K562 (cell line): ENCODE measurements around the gene AANAT. TPM values are rescaled to one million over a fixed set of nuclear protein-coding genes. Genes with fewer than 3 reads are reported as not detected.
A peak's percentile ranks its signal among the peaks of the same experiment; 100 is the strongest.

Experiments
- ATAC-seq: fragments of 200-7000 bp; cut with Tn5 transposase; 3 replicates; pipeline ENCODE4 v1.9.1; 2020; ENCODE audit warnings: moderate library complexity
- BruUV-seq: library from RNA; stranded (reverse); fragments of 400-500 nt; replicated peaks from 2 replicates; lab custom pipeline; 2021; lab: Mats Ljungman, UMichigan
- CTCF ChIA-PET: fragments of 300-600 bp; formaldehyde crosslinking; extraction: SDS; loops from one replicate; lab custom pipeline; 2021; ENCODE audit warnings: low intra/inter-chr PET ratio; lab: Yijun Ruan, JAX
- POLR2A ChIA-PET: fragments of 300-600, 350-650 bp; sonication (Branson Sonifier 250); formaldehyde crosslinking; extraction: SDS; loops from one replicate; lab custom pipeline; 2021; ENCODE audit warnings: antibody characterized with exemption, inconsistent platforms; lab: Yijun Ruan, JAX
- DNase-seq, 4 experiments: peaks; one replicate each; pipeline versions ENCODE4 v3.0.0 to v3.0.0-alpha.2; 2011 to 2018; ENCODE audit warnings: low spot score in 3 of 4, mixed read lengths in 3 of 4; ENCODE audit errors: extremely low read depth in 1 of 4
- FAIRE-seq: peaks from 2 replicates; lab custom pipeline; 2011; peaks lifted over from hg19 to GRCh38; lab: Jason Lieb, UNC
- H2AFZ ChIP-seq: 2 replicates; pipeline ENCODE4 v1.6.0; 2011; ENCODE audit warnings: low read depth, low read length, control low read depth, inconsistent platforms
- H3K27ac ChIP-seq: fragments of 200-600 bp; 3 replicates; pipeline ENCODE4 v1.8.0; 2011; ENCODE audit warnings: low read depth, mild to moderate bottlenecking, control low read depth, inconsistent platforms, low read length, moderate library complexity, mixed read lengths; ENCODE audit errors: extremely low read depth
- H3K27me3 ChIP-seq, 2 experiments: fragments of 300-600 bp in 1 of 2; 2 replicates in 1 of 2; 3 replicates in 1 of 2; pipeline versions ENCODE4 v1.6.0 to v1.8.0; 2011; ENCODE audit warnings: inconsistent platforms in 2 of 2, low read length in 2 of 2, mild to moderate bottlenecking in 1 of 2, mixed read lengths in 1 of 2, moderate library complexity in 1 of 2; ENCODE audit not compliant: control insufficient read depth in 2 of 2, insufficient read depth in 2 of 2
- H3K36me3 ChIP-seq: fragments of 300-600 bp; 3 replicates; pipeline ENCODE4 v1.8.0; 2011; ENCODE audit warnings: mild to moderate bottlenecking, low read length, inconsistent platforms; ENCODE audit not compliant: control insufficient read depth, insufficient read depth
- H3K4me1 ChIP-seq, 2 experiments: fragments of 200-600 bp in 1 of 2; replicated peaks in 1 of 2; 2 replicates in 1 of 2; 3 replicates in 1 of 2; pipeline versions ENCODE4 v1.5.1 to v1.8.0; 2011; ENCODE audit warnings: inconsistent platforms in 2 of 2, low read length in 2 of 2, mild to moderate bottlenecking in 1 of 2, mixed read lengths in 1 of 2, moderate library complexity in 1 of 2; ENCODE audit not compliant: control insufficient read depth in 2 of 2, insufficient read depth in 2 of 2
- H3K4me2 ChIP-seq: 2 replicates; pipeline ENCODE4 v1.6.1; 2011; ENCODE audit warnings: low read length, control low read depth, inconsistent platforms, mixed read lengths; ENCODE audit not compliant: insufficient read depth
- H3K4me3 ChIP-seq: fragments of 200-600 bp; sonication (generic), shearing (Covaris generic); 2 replicates; pipeline ENCODE4 v1.5.1; 2016; ENCODE audit warnings: control low read depth, inconsistent platforms
- H3K79me2 ChIP-seq: fragments of 200-600 bp; 3 replicates; pipeline ENCODE4 v1.8.0; 2011; ENCODE audit warnings: low read length, inconsistent platforms; ENCODE audit not compliant: control insufficient read depth, insufficient read depth
- H3K9ac ChIP-seq, 2 experiments: 2 replicates each; pipeline versions ENCODE4 v1.6.0 to v1.6.1; 2011; ENCODE audit warnings: low read depth in 2 of 2, low read length in 2 of 2, control low read depth in 1 of 2, inconsistent platforms in 1 of 2, mild to moderate bottlenecking in 1 of 2, mixed read lengths in 1 of 2; ENCODE audit not compliant: insufficient read depth in 1 of 2
- H3K9me1 ChIP-seq: one replicate; pipeline ENCODE4 v1.6.0; 2011; ENCODE audit warnings: inconsistent platforms, mild to moderate bottlenecking, low read length, moderate library complexity; ENCODE audit not compliant: control insufficient read depth, insufficient read depth
- H3K9me3 ChIP-seq: replicated peaks from 2 replicates; pipeline ENCODE4 v1.5.1; 2011; ENCODE audit warnings: low read depth, low read length, inconsistent platforms; ENCODE audit not compliant: control insufficient read depth, insufficient read depth
- H4K20me1 ChIP-seq: replicated peaks from 2 replicates; pipeline ENCODE4 v1.6.1; 2011; ENCODE audit warnings: low read length, inconsistent platforms, mixed read lengths; ENCODE audit not compliant: control insufficient read depth, insufficient read depth
- FOXK1 ChIP-seq: sonication (generic); formaldehyde crosslinking; IDR thresholded peaks from 2 replicates; pipeline ENCODE4 v1.8.0; 2022; ENCODE audit warnings: missing genetic modification reagents, mild to moderate bottlenecking, borderline replicate concordance
- FUS ChIP-seq: fragments of 200-400 bp; formaldehyde crosslinking; optimal IDR thresholded peaks from 2 replicates; pipeline ENCODE3; 2017; ENCODE audit warnings: low read depth, low read length
- HDAC3 ChIP-seq: fragments of 450-650 bp; IDR thresholded peaks from 2 replicates; pipeline ENCODE4 v1.6.1; 2018; ENCODE audit warnings: borderline replicate concordance, mild to moderate bottlenecking, moderate library complexity; ENCODE audit not compliant: partially characterized antibody
- HEY1 ChIP-seq: fragments of 250-450 bp; sonication (Bioruptor Pico); IDR thresholded peaks from 2 replicates; pipeline ENCODE4 v1.5.0; 2020; ENCODE audit warnings: mild to moderate bottlenecking, moderate library complexity, borderline replicate concordance
- PYGO2 ChIP-seq: fragments of 450-650 bp; IDR thresholded peaks from 2 replicates; pipeline ENCODE4 v1.6.1; 2016; ENCODE audit warnings: mild to moderate bottlenecking, missing genetic modification characterization, moderate library complexity, missing compliant biosample characterization
- SRSF9 ChIP-seq: fragments of 200-400 bp; formaldehyde crosslinking; IDR thresholded peaks from 2 replicates; pipeline ENCODE4 v1.6.1; 2017; ENCODE audit warnings: low read depth, low read length, borderline replicate concordance
- U2AF2 ChIP-seq: fragments of 200-400 bp; formaldehyde crosslinking; optimal IDR thresholded peaks from 2 replicates; pipeline ENCODE3; 2017; ENCODE audit warnings: low read depth, mild to moderate bottlenecking, low read length
- WGBS: fragments of 100-300 bp; shearing (Covaris generic); methylation state at CpG from one replicate; pipeline ENCODE4 v1.1.6; 2016; ENCODE audit warnings: low coverage, mixed read lengths; ENCODE audit not compliant: insufficient coverage; ENCODE audit errors: missing lambda C conversion rate; 5-methylcytosine and 5-hydroxymethylcytosine counted together
- in situ Hi-C: fragments of 300-500 bp; cut with MboI; formaldehyde crosslinking; loops from 4 replicates; pipeline ENCODE4 v1.15.0; 2018; ENCODE audit warnings: inconsistent platforms, mixed read lengths
- intact Hi-C: fragments of 100-400 bp; cut with micrococcal nuclease; formaldehyde crosslinking; loops from 2 replicates; pipeline ENCODE4 v1.14.2; 2022
- polyA plus RNA-seq, 8 experiments: library from polyadenylated mRNA; depleted of rRNA in 4 of 8; stranded (reverse) in 5 of 8; unstranded in 3 of 8; fragments of >200 nt; fragmentation: Nextera tagmentation in 2 of 8; fragmentation: Illumina TruSeq in 1 of 8; extraction: Ambion mirVana in 2 of 8; extraction: Trizol in 1 of 8; gene quantifications; 2 replicates each; pipeline versions ENCODE4 v1.2.1 to v1.2.3, GENCODE V29; 2011 to 2014; ENCODE audit warnings: inconsistent platforms in 1 of 8, missing spikeins in 1 of 8
- total RNA-seq, 7 experiments: library from RNA; depleted of rRNA in 6 of 7; stranded (reverse); fragments of >200 nt in 6 of 7; fragmentation: Illumina TruSeq in 2 of 7; extraction: Trizol in 2 of 7; gene quantifications; 2 replicates each; pipeline versions ENCODE4 v1.2.1 to v1.2.3, GENCODE V29; 2011 to 2021; ENCODE audit warnings: low replicate concordance in 1 of 7

Gene AANAT
- total and polyA plus RNA-seq, 9 of the 15 experiments (the other 6 are each of a cell fraction or from before 2014, with no cell fraction given): not detected

DNA sequence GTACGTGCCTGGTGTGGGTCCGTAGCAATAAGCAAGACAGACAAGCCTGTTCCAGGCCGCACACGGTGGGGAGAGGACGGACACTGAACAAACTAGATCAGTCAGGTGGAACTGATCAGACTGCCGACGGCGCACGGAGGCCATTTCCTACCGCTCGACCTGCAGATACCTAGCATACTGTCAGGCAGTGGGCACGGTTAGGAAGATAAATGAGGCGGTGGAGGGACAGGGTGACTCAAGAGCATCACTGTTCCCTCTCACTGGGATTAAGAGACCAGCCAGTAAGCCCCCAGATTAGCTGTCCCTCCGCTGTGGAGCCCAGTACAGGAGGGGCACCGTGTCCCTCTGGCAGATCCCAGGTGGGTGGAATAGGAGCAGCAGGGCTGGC lies 4.8 kb downstream of the AANAT start:
- Histone ChIP-seq H3K27ac (no peak overlapping the region), H3K9me1 (peaks cover 2% of the 10 kb centered on the region), H3K27me3 (peaks cover 10 to 61% of the 10 kb centered on the region in 2 experiments; a peak in 4 of 5 replicates), H3K4me3 (no peak overlapping the region), H3K4me1 (peaks cover 0 to 61% of the 10 kb centered on the region in 2 experiments; a peak in 2 of 5 replicates), H4K20me1 (peaks cover 5% of the 10 kb centered on the region; the same call in 1 of the 2 replicates), H3K36me3 (no peaks in the 10 kb centered on the region), H3K9ac (0 out of 4 replicates have a peak overlapping the region, but pooled peaks of 1 of the 2 experiments have one; percentile 1), H3K9me3 (no peaks in the 10 kb centered on the region), H3K4me2 (no peak overlapping the region), H2AFZ (no peak overlapping the region), H3K79me2 (no peaks in the 10 kb centered on the region)
- no peak for ATAC-seq
- ChIA-PET CTCF (no interaction called here), POLR2A (no interaction called here)
- in situ Hi-C loops (no loop called here), intact Hi-C loops (no loop called here)
- BruUV-seq: no TSS peak
- DNase-seq: no peak
- TF ChIP-seq FOXK1 (CRISPR knock-in tag) (no peak), SRSF9 (no peak), PYGO2 (tag) (no peak), HDAC3 (no peak), HEY1 (no peak), U2AF2 (no peak), FUS (no peak)
- no peak for FAIRE-seq
- WGBS: 32% methylated on average over 15 of the region's 15 CpGs
